ENCODE data around the gene TPD52L2. TPM values are rescaled to one million over a fixed set of nuclear protein-coding genes. Genes with fewer than 3 reads are reported as not detected.

Gene TPD52L2
- total RNA-seq, 1 experiment from 2014 or later, result 113 TPM

- H3K36me3 ChIP-seq (ENCODE audit: control insufficient read depth, insufficient read depth, low read length), result 0 out of 2 replicates have a peak, but pooled peaks cover 2% of the 10 kb centered on the region
- H3K27me3 ChIP-seq (ENCODE audit: control insufficient read depth, insufficient read depth, low read length), result no peaks in the 10 kb centered on the region
- H3K9me3 ChIP-seq (ENCODE audit: control insufficient read depth, insufficient read depth, low read depth, low read length), result no peaks in the 10 kb centered on the region
- peak overlapping the region; percentile 54 for H3K27ac ChIP-seq (ENCODE audit: low read length)
- H3K4me1 ChIP-seq (ENCODE audit: control insufficient read depth, insufficient read depth, low read length), result peaks cover 25% of the 10 kb centered on the region
- intact Hi-C loops (cut with micrococcal nuclease; ENCODE audit: unreplicated experiment), result no loop called here
- ATAC-seq, result no peak
- no peak overlapping the region for H3K4me3 ChIP-seq (ENCODE audit: low read depth in 2 of 2, low read length in 2 of 2)
- no TSS peak for BruUV-seq (replicated peaks)
- ChIA-PET POLR2A (no interaction called here), CTCF (no interaction called here)
- in situ Hi-C loops (cut with HindIII; ENCODE audit: low pct_unique_long_range_greater_than_20kb, low sequenced_read_pairs), result no loop called here
- no peak for TF ChIP-seq TCF7L2 (IDR thresholded peaks at IDR 0.05; ENCODE audit: low read depth, low read length)
- TF ChIP-seq, protein P1, sequence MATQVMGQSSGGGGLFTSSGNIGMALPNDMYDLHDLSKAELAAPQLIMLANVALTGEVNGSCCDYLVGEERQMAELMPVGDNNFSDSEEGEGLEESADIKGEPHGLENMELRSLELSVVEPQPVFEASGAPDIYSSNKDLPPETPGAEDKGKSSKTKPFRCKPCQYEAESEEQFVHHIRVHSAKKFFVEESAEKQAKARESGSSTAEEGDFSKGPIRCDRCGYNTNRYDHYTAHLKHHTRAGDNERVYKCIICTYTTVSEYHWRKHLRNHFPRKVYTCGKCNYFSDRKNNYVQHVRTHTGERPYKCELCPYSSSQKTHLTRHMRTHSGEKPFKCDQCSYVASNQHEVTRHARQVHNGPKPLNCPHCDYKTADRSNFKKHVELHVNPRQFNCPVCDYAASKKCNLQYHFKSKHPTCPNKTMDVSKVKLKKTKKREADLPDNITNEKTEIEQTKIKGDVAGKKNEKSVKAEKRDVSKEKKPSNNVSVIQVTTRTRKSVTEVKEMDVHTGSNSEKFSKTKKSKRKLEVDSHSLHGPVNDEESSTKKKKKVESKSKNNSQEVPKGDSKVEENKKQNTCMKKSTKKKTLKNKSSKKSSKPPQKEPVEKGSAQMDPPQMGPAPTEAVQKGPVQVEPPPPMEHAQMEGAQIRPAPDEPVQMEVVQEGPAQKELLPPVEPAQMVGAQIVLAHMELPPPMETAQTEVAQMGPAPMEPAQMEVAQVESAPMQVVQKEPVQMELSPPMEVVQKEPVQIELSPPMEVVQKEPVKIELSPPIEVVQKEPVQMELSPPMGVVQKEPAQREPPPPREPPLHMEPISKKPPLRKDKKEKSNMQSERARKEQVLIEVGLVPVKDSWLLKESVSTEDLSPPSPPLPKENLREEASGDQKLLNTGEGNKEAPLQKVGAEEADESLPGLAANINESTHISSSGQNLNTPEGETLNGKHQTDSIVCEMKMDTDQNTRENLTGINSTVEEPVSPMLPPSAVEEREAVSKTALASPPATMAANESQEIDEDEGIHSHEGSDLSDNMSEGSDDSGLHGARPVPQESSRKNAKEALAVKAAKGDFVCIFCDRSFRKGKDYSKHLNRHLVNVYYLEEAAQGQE (IDR thresholded peaks at IDR 0.05; ENCODE audit: insufficient read depth in 1 of 2, low read depth in 2 of 2, low read length in 1 of 2), result no peak
- TF ChIP-seq POLR2AphosphoS5 (IDR thresholded peaks at IDR 0.05; ENCODE audit: low read depth, low read length), result no peak
- TF ChIP-seq CTCF (IDR thresholded peaks at IDR 0.05), result no peak
- TF ChIP-seq SIN3A (IDR thresholded peaks at IDR 0.05; ENCODE audit: borderline replicate concordance, insufficient read depth, low read depth, low read length), result no peak
- no peak for DNase-seq (ENCODE audit: low read depth, low spot score)
Measured at GRCh38 chr20:63897978-63898561, 33.0 kb downstream of the TPD52L2 start.

- Histone ChIP-seq H3K36me3 (ENCODE audit: control insufficient read depth, insufficient read depth, low read length) (0 out of 2 replicates have a peak, but pooled peaks cover 2% of the 10 kb centered on the region), H3K9me3 (ENCODE audit: control insufficient read depth, insufficient read depth, low read depth, low read length) (no peaks in the 10 kb centered on the region), H3K27me3 (ENCODE audit: control insufficient read depth, insufficient read depth, low read length) (no peaks in the 10 kb centered on the region), H3K4me3 (ENCODE audit: low read depth in 2 of 2, low read length in 2 of 2) (no peak overlapping the region), H3K4me1 (ENCODE audit: control insufficient read depth, insufficient read depth, low read length) (peaks cover 26% of the 10 kb centered on the region), H3K27ac (ENCODE audit: low read length) (no peak overlapping the region)
- in situ Hi-C loops (cut with HindIII; ENCODE audit: low pct_unique_long_range_greater_than_20kb, low sequenced_read_pairs) (no loop called here), intact Hi-C loops (cut with micrococcal nuclease; ENCODE audit: unreplicated experiment) (no loop called here)
- DNase-seq (ENCODE audit: low read depth, low spot score) (no peak), ATAC-seq (no peak)
- BruUV-seq (replicated peaks), result no TSS peak
- ChIA-PET CTCF (no interaction called here), POLR2A (no interaction called here)
- TF ChIP-seq TCF7L2 (IDR thresholded peaks at IDR 0.05; ENCODE audit: low read depth, low read length) (no peak), SIN3A (IDR thresholded peaks at IDR 0.05; ENCODE audit: borderline replicate concordance, insufficient read depth, low read depth, low read length) (no peak), CTCF (IDR thresholded peaks at IDR 0.05) (no peak), POLR2AphosphoS5 (IDR thresholded peaks at IDR 0.05; ENCODE audit: low read depth, low read length) (no peak)
- TF ChIP-seq, protein P1 (IDR thresholded peaks at IDR 0.05; ENCODE audit: insufficient read depth in 1 of 2, low read depth in 2 of 2, low read length in 1 of 2), result no peak
Measured at GRCh38 chr20:63898882-63899558, 34.0 kb downstream of the TPD52L2 start.
